GM03348 (cell line): ENCODE measurements around the gene SNX1.
A peak's percentile ranks its signal among the peaks of the same experiment; 100 is the strongest.
"Not testable (repeated sequence)": the region's sequence is repeated elsewhere in the genome, so short reads cannot be mapped to it uniquely, and the experiment has no call there.

Source experiments
- DNase-seq: peaks from one replicate; pipeline ENCODE4 v3.0.0; 2012; ENCODE audit warnings: low spot score

Gene SNX1

GRCh38 chr15:64095795-64096667, at the start of gene SNX1:
SNX1 (plus strand) TSS chr15:64095982; CDS start chr15:64096014, 32 bp downstream.
- DNase-seq, result peak; percentile 98

- peak; percentile 97 for DNase-seq
Measured at GRCh38 chr15:64046421-64047153, 49.2 kb upstream of the SNX1 start, which contains the start of gene DAPK2. DAPK2 (minus strand) TSS chr15:64046485; CDS start chr15:64040261, 6,224 bp downstream.

- DNase-seq, result no peak
Measured at GRCh38 chr15:64048781-64049460, 46.9 kb upstream of the SNX1 start.

GRCh38 chr15:64050281-64051092, 45.3 kb upstream of the SNX1 start:
- no peak for DNase-seq

- no peak for DNase-seq
Measured at GRCh38 chr15:64051093-64051402, 44.7 kb upstream of the SNX1 start.

- no peak for DNase-seq
Measured at GRCh38 chr15:64051407-64052259, 44.1 kb upstream of the SNX1 start.

- no peak for DNase-seq
Measured at GRCh38 chr15:64052925-64053491, 42.8 kb upstream of the SNX1 start.

GRCh38 chr15:64053674-64054073, 42.1 kb upstream of the SNX1 start:
- not testable (repeated sequence) for DNase-seq

- DNase-seq, result no peak
Measured at GRCh38 chr15:64058279-64058678, 37.5 kb upstream of the SNX1 start.

- not testable (repeated sequence) for DNase-seq
Measured at GRCh38 chr15:64059104-64059503, 36.7 kb upstream of the SNX1 start.

GRCh38 chr15:64060716-64061115, 35.1 kb upstream of the SNX1 start:
- no peak for DNase-seq

- DNase-seq, result no peak
Measured at GRCh38 chr15:64066451-64066850, 29.3 kb upstream of the SNX1 start.

GRCh38 chr15:64067564-64068030, 28.2 kb upstream of the SNX1 start:
- peak; percentile 84 for DNase-seq

GRCh38 chr15:64068133-64068532, 27.6 kb upstream of the SNX1 start:
- no peak for DNase-seq

GRCh38 chr15:64070106-64070505, 25.7 kb upstream of the SNX1 start:
- no peak for DNase-seq

- DNase-seq, result peak; percentile 83
Measured at GRCh38 chr15:64070965-64071851, 24.6 kb upstream of the SNX1 start.

GRCh38 chr15:64071931-64072765, 23.6 kb upstream of the SNX1 start:
- no peak for DNase-seq

GRCh38 chr15:64072812-64073211, 23.0 kb upstream of the SNX1 start:
- no peak for DNase-seq
